Measurements from ENCODE around the gene TRRAP. TPM values are rescaled to one million over a fixed set of nuclear protein-coding genes. Genes with fewer than 3 reads are reported as not detected.

Gene TRRAP
- total and polyA plus RNA-seq, 7 experiments from 2014 or later = 3.2 to 72.3 (median 63.6) TPM

DNA sequence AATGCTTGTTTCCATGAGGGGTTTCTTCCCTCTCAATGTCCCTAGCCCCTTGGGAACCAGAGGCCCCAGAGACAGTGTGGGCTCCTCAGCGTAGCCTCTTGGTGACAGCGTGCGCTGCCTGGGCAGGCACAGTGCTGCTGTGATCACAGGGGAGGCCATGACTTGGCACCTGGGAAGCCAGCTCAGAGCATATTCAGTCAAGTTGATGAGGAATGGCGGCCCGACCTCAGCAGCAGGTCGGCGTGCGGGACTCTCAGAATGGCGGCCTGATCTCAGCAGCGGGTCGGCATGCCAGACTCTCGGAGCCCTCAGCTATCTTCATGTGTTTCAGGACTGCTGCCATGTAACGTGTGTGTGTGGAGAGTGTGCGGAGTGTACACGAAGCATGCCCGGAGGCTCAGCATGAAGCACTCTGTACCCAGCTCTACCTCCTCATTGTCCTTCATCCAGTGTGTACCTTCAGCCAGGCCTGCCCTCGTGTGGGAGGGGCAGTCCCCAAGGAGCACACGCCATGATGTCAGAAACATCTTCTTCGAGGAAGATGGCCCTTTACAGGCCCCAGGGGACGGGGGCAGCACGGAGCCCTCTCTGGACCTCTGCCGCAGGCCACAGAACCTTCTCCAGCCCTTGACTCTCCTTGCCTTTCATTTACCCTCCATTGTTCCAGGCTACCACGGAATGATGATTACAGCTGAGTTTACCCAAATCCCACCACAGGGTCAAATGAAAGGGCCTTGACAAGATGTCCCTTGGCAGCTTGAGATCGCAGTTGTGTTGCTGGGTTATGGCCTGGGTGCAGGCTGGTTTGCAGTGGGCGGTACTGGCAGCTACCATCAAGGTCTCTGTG lies 135.2 kb downstream of the TRRAP start:
- Histone ChIP-seq H3K9me3 (ENCODE audit: control insufficient read depth in 2 of 3, low read length in 3 of 3) (no peaks in the 10 kb centered on the region), H3K36me3 (ENCODE audit: control insufficient read depth in 2 of 3, insufficient read depth in 3 of 3, low read length in 3 of 3) (peaks cover 6 to 71% (median 19%) of the 10 kb centered on the region in 3 experiments), H3K27me3 (ENCODE audit: control insufficient read depth in 2 of 2, insufficient read depth in 2 of 2, low read length in 2 of 2) (no peaks in the 10 kb centered on the region), H3K27ac (ENCODE audit: low read depth, low read length) (no peak overlapping the region), H3K4me3 (ENCODE audit: low read length) (no peak overlapping the region), H3K4me1 (ENCODE audit: control insufficient read depth in 2 of 2, insufficient read depth in 2 of 2, low read length in 2 of 2) (no peaks in the 10 kb centered on the region)
- Mint-ChIP-seq H3K4me3 (no peak overlapping the region), H3K27ac (no peak overlapping the region), H3K4me1 (peaks cover 0 to 12% (median 2%) of the 10 kb centered on the region in 7 donors), H3K36me3 (peaks cover 24 to 73% (median 42%) of the 10 kb centered on the region in 5 donors), H3K27me3 (no peaks in the 10 kb centered on the region), H3K9me3 (peaks cover 0 to 3% (median 0%) of the 10 kb centered on the region in 11 donors)
- POLR2A ChIA-PET = no interaction called here
- CTCF ChIA-PET = interaction anchor here (0.6 kb wide), 1 partner anchor 198 kb away, joined by 7 read pairs; no protein-coding TSS in a partner anchor
- ATAC-seq = no peak
- DNase-seq = no peak
- intact Hi-C loops (cut with micrococcal nuclease) = no loop called here

DNA sequence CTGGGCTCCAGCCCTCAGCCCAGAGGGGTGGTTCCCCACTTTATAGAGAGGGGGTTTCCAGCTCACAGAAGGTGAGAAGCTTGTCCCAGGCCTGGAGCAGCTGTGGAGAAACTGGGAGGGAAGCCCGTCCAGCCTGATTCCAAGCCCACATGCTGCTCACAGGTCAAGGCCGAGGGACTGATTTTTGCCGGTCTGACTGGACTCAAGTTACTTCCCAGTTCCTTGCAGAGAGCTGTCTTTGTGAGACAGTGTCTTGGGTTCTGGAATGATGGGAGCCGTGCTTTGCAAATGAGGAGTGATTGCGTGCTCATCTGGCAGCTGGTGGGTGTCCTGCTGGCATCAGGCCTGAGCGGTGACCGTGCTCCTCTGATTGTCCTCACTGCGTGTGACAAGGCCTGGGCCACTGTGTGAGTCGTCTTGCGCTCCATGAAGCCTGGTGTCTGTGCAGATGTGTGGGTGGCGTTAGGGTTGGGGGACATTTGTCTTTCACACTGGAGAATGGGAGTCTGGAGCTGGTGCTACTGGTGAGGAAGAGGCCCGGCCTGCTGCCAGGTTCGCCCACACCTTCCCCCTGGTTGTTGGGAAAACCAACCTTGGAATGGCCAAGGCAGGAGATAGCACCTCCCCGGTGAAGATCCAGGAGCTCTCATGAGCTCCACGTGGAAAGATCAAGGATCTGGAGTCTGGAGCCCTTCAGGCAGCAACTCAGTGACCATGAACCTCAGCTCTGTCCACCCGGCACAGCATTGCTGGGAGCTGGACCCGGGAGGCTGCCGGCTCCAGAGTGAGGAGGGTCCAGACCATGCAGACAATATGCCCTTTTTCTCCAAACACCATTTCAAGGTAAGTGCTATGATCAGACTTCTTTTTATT lies 136.0 kb downstream of the TRRAP start:
- Histone ChIP-seq H3K36me3 (ENCODE audit: control insufficient read depth in 2 of 3, insufficient read depth in 3 of 3, low read length in 3 of 3) (peaks cover 6 to 70% (median 19%) of the 10 kb centered on the region in 3 experiments), H3K4me3 (ENCODE audit: low read length) (no peak overlapping the region), H3K9me3 (ENCODE audit: control insufficient read depth in 2 of 3, low read length in 3 of 3) (no peaks in the 10 kb centered on the region), H3K4me1 (ENCODE audit: control insufficient read depth in 2 of 2, insufficient read depth in 2 of 2, low read length in 2 of 2) (no peaks in the 10 kb centered on the region), H3K27me3 (ENCODE audit: control insufficient read depth in 2 of 2, insufficient read depth in 2 of 2, low read length in 2 of 2) (no peaks in the 10 kb centered on the region), H3K27ac (ENCODE audit: low read depth, low read length) (no peak overlapping the region)
- H3K27me3 Mint-ChIP-seq = no peaks in the 10 kb centered on the region
- peak overlapping the region in 1 of 9 donors; percentile 45 for H3K27ac Mint-ChIP-seq
- peaks cover 24 to 79% (median 49%) of the 10 kb centered on the region in 5 donors for H3K36me3 Mint-ChIP-seq
- H3K4me3 Mint-ChIP-seq = no peak overlapping the region
- POLR2A ChIA-PET = no interaction called here
- no peak for DNase-seq
- peaks cover 0 to 19% (median 2%) of the 10 kb centered on the region in 7 donors for H3K4me1 Mint-ChIP-seq
- H3K9me3 Mint-ChIP-seq = peaks cover 0 to 3% (median 0%) of the 10 kb centered on the region in 11 donors
- ATAC-seq = no peak
- CTCF ChIA-PET = no interaction called here
- intact Hi-C loops (cut with micrococcal nuclease) = no loop called here

DNA sequence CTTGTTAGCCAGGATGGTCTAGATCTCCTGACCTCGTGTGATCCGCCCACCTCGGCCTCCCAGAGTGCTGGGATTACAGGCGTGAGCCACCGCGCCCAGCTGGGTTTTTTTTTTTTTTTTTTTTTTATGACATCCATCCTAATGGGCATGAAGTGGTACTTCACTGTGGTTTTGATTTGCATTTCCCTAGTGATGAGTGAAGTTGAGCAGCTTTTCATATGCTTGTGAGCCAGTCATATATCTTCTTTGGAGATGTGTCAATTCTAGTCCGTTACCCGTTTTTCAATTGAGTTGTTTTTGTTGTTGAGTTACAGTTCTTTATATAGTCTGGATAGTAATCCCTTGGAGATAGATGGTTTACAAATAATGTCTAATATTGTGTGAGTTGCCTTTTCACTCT lies 137.9 kb downstream of the TRRAP start:
- Histone ChIP-seq H3K4me1 (ENCODE audit: control insufficient read depth in 2 of 2, insufficient read depth in 2 of 2, low read length in 2 of 2) (no peaks in the 10 kb centered on the region), H3K27ac (ENCODE audit: low read depth, low read length) (no peak overlapping the region), H3K4me3 (ENCODE audit: low read length) (no peak overlapping the region), H3K27me3 (ENCODE audit: control insufficient read depth in 2 of 2, insufficient read depth in 2 of 2, low read length in 2 of 2) (no peaks in the 10 kb centered on the region), H3K36me3 (ENCODE audit: control insufficient read depth in 2 of 3, insufficient read depth in 3 of 3, low read length in 3 of 3) (peaks cover 8 to 65% (median 18%) of the 10 kb centered on the region in 3 experiments), H3K9me3 (ENCODE audit: control insufficient read depth in 2 of 3, low read length in 3 of 3) (no peaks in the 10 kb centered on the region)
- ChIA-PET CTCF (no interaction called here), POLR2A (no interaction called here)
- Mint-ChIP-seq H3K4me3 (no peak overlapping the region), H3K27ac (peak overlapping the region in 1 of 9 donors; percentile 50), H3K27me3 (no peaks in the 10 kb centered on the region), H3K9me3 (peaks cover 0 to 3% (median 0%) of the 10 kb centered on the region in 11 donors), H3K36me3 (peaks cover 18 to 83% (median 45%) of the 10 kb centered on the region in 5 donors), H3K4me1 (peaks cover 0 to 22% (median 4%) of the 10 kb centered on the region in 7 donors)
- intact Hi-C loops (cut with micrococcal nuclease) = no loop called here
- no peak for ATAC-seq
- DNase-seq = no peak

DNA sequence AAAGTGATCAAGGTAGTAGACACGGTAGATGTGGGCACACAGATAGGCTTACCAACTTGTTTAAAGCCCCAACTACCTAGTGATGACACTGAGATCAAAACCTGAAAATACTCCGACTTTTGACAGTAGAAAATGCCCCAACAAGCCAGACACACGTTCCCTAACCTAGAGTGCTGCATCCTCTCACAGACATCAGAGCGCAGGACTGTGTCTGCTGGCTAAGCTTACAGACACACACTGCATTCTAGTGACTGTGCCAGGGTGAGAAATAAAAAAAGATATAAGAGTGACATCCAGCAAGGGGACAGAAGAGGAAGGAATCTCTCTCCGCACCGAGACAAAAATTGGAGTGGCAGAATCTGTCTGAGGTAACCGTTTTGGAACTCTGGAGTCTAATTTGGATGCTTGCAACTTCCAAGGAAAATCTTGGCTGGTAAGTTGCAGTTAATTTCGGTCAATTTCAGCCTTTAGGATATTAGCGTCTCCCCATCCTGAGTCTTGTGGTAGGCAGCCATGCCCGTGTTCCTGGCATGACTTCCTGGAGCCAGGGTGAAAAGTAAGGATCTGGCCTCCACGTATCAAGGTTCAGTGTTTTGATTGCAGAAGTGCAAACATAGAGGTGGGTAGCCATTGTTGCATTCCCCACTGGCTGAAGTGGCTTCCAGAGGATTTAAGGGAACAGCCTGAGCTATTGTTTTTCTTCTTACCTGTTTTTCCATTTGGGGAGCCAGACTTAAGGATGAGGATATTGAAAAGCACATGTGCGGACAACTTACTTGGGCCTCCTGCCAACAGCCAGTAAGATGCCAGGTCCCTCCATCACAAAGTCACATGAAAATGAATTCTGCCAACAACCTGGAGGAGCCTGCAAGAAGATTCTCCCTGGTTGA lies 141.4 kb downstream of the TRRAP start:
- Histone ChIP-seq H3K36me3 (ENCODE audit: control insufficient read depth in 2 of 3, insufficient read depth in 3 of 3, low read length in 3 of 3) (peaks cover 0 to 33% (median 11%) of the 10 kb centered on the region in 3 experiments), H3K4me1 (ENCODE audit: control insufficient read depth in 2 of 2, insufficient read depth in 2 of 2, low read length in 2 of 2) (no peaks in the 10 kb centered on the region), H3K27ac (ENCODE audit: low read depth, low read length) (no peak overlapping the region), H3K27me3 (ENCODE audit: control insufficient read depth in 2 of 2, insufficient read depth in 2 of 2, low read length in 2 of 2) (no peaks in the 10 kb centered on the region), H3K9me3 (ENCODE audit: control insufficient read depth in 2 of 3, low read length in 3 of 3) (no peaks in the 10 kb centered on the region), H3K4me3 (ENCODE audit: low read length) (no peak overlapping the region)
- Mint-ChIP-seq H3K9me3 (peaks cover 0 to 3% (median 0%) of the 10 kb centered on the region in 11 donors), H3K4me1 (peaks cover 0 to 31% (median 8%) of the 10 kb centered on the region in 7 donors), H3K27me3 (no peaks in the 10 kb centered on the region), H3K27ac (peak overlapping the region in 4 of 9 donors; percentile 17 to 75 (median 32)), H3K36me3 (peaks cover 6 to 58% (median 41%) of the 10 kb centered on the region in 5 donors), H3K4me3 (no peak overlapping the region)
- DNase-seq (no peak), ATAC-seq (no peak)
- ChIA-PET POLR2A (no interaction called here), CTCF (no interaction called here)
- intact Hi-C loops (cut with micrococcal nuclease) = no loop called here

DNA sequence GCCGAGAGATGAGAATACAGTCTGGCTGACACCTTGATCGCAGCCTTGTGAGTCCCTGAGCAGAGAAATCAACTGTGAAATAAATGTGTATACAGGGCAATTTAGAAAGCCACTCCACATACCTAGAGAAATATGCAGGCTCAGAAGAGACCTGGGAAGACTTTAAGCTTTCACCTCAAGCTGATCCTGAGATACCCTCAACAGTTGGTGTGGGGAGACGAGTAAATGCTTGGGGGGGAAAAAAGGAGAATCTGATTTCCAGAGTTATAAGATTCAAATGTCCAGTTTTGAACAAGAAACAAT lies 142.0 kb downstream of the TRRAP start:
- no peaks in the 10 kb centered on the region for H3K27me3 Mint-ChIP-seq
- peak overlapping the region in 3 of 9 donors; percentile 32 to 77 (median 75) for H3K27ac Mint-ChIP-seq
- H3K9me3 Mint-ChIP-seq = peaks cover 0 to 3% (median 0%) of the 10 kb centered on the region in 11 donors
- H3K4me3 Mint-ChIP-seq = no peak overlapping the region
- POLR2A ChIA-PET = interaction anchor here (1.3 kb wide), 1 partner anchor 8 kb away, joined by 5 read pairs; no protein-coding TSS in a partner anchor
- Histone ChIP-seq H3K4me3 (ENCODE audit: low read length) (no peak overlapping the region), H3K27me3 (ENCODE audit: control insufficient read depth in 2 of 2, insufficient read depth in 2 of 2, low read length in 2 of 2) (no peaks in the 10 kb centered on the region), H3K4me1 (ENCODE audit: control insufficient read depth in 2 of 2, insufficient read depth in 2 of 2, low read length in 2 of 2) (no peaks in the 10 kb centered on the region), H3K9me3 (ENCODE audit: control insufficient read depth in 2 of 3, low read length in 3 of 3) (no peaks in the 10 kb centered on the region), H3K36me3 (ENCODE audit: control insufficient read depth in 2 of 3, insufficient read depth in 3 of 3, low read length in 3 of 3) (peaks cover 0 to 29% (median 11%) of the 10 kb centered on the region in 3 experiments), H3K27ac (ENCODE audit: low read depth, low read length) (no peak overlapping the region)
- H3K4me1 Mint-ChIP-seq = peaks cover 0 to 31% (median 8%) of the 10 kb centered on the region in 7 donors
- intact Hi-C loops (cut with micrococcal nuclease) = no loop called here
- H3K36me3 Mint-ChIP-seq = peaks cover 6 to 52% (median 36%) of the 10 kb centered on the region in 5 donors
- ATAC-seq = no peak
- no peak for DNase-seq
- CTCF ChIA-PET = no interaction called here

DNA sequence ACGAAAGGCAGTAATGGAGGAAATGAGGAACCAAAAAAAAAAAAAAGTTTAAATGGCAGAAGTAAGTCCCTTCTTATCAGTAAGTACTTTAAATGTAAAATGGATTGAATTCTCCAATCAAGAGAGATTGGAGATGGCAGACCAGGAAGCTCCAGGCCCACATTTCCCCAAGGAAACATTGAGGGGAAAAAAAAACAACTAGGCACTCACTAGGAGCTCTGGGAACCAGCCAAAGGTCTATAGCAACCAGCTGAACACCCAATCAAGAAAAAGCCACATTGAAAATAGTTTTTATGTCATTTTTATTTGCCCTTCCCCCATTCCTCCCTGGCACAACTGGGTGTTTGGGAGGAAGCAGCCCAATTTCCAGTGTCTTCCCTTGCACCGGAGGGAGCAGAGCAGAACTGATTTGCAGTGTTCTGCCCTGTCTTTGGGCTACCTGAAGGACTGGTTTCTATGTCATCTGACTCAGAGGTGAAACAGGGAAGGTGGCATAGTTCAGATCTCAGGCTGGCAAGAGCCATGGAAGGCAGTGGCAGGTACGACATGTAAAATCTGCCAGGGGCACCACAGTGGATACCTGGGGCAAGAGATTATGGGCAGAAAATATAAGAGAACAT lies 143.7 kb downstream of the TRRAP start:
- POLR2A ChIA-PET = no interaction called here
- CTCF ChIA-PET = no interaction called here
- Mint-ChIP-seq H3K4me3 (no peak overlapping the region), H3K27me3 (no peaks in the 10 kb centered on the region), H3K36me3 (peaks cover 0 to 37% (median 22%) of the 10 kb centered on the region in 5 donors), H3K9me3 (no peaks in the 10 kb centered on the region), H3K4me1 (peaks cover 0 to 23% (median 9%) of the 10 kb centered on the region in 7 donors), H3K27ac (peak overlapping the region in 4 of 9 donors; percentile 8 to 78 (median 56))
- Histone ChIP-seq H3K9me3 (ENCODE audit: control insufficient read depth in 2 of 3, low read length in 3 of 3) (no peaks in the 10 kb centered on the region), H3K4me1 (ENCODE audit: control insufficient read depth in 2 of 2, insufficient read depth in 2 of 2, low read length in 2 of 2) (no peaks in the 10 kb centered on the region), H3K36me3 (ENCODE audit: control insufficient read depth in 2 of 3, insufficient read depth in 3 of 3, low read length in 3 of 3) (peaks cover 0 to 23% (median 11%) of the 10 kb centered on the region in 3 experiments), H3K4me3 (ENCODE audit: low read length) (no peak overlapping the region), H3K27me3 (ENCODE audit: control insufficient read depth in 2 of 2, insufficient read depth in 2 of 2, low read length in 2 of 2) (no peaks in the 10 kb centered on the region), H3K27ac (ENCODE audit: low read depth, low read length) (no peak overlapping the region)
- intact Hi-C loops (cut with micrococcal nuclease) = no loop called here
- no peak for DNase-seq
- no peak for ATAC-seq

Data from naive thymus-derived CD4-positive, alpha-beta T cell (primary cell).